ENCODE measurements around the gene STAG1. TPM values are rescaled to one million over a fixed set of nuclear protein-coding genes. Genes with fewer than 3 reads are reported as not detected.

The STAG1 gene
- polyA plus RNA-seq, 1 of the 3 experiments (the other 2 are of a cell fraction) = 5.5 TPM

DNA sequence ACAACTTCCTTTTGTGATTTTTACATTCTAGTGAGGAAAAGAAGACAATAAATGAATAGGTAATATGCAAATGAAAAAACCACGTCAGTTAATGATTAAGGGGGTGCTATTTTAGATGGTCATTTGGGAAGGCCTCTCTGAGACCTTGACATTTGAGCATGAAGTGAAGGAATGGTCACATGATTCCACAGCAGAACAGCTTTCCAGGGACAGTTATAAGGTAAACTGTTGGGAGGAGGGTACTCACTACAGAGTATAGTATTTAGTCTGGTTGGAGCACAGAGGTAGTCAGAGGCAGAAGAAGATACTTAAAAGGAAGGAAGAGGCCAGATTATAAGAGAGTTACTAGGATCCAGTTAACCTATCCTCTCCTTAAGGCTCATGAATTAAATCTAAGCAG lies 246.5 kb downstream of the STAG1 start (continued):
- TF ChIP-seq, protein P1, sequence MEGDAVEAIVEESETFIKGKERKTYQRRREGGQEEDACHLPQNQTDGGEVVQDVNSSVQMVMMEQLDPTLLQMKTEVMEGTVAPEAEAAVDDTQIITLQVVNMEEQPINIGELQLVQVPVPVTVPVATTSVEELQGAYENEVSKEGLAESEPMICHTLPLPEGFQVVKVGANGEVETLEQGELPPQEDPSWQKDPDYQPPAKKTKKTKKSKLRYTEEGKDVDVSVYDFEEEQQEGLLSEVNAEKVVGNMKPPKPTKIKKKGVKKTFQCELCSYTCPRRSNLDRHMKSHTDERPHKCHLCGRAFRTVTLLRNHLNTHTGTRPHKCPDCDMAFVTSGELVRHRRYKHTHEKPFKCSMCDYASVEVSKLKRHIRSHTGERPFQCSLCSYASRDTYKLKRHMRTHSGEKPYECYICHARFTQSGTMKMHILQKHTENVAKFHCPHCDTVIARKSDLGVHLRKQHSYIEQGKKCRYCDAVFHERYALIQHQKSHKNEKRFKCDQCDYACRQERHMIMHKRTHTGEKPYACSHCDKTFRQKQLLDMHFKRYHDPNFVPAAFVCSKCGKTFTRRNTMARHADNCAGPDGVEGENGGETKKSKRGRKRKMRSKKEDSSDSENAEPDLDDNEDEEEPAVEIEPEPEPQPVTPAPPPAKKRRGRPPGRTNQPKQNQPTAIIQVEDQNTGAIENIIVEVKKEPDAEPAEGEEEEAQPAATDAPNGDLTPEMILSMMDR (IDR thresholded peaks at IDR 0.05) = no peak
- TF ChIP-seq SIN3A (IDR thresholded peaks at IDR 0.05; ENCODE audit: borderline replicate concordance, low read depth, low read length) (no peak), MEF2A (IDR thresholded peaks at IDR 0.05; ENCODE audit: borderline replicate concordance, low read depth) (no peak), RAD21 (IDR thresholded peaks at IDR 0.05; ENCODE audit: low read length) (no peak), ELF1 (IDR thresholded peaks at IDR 0.05) (no peak)

DNA sequence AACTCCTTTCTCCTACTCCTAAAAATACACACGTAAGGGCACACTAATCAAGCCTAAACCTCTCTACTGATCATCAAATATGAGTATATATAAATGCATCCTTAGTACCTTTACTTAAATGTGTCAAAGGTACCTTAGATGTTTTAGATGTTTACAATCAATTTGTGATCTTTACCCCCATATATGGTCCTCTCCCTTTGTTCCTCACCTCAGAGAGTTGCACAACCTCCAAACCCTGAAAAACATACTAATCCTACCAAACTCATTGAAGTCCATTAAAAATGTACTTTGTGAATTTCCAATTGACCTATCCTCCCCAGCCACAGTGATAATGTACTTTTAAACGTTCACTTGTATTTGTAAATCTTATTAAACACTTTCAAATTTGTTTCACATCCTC lies 249.1 kb downstream of the STAG1 start:
- Histone ChIP-seq H3K27ac (ENCODE audit: low read depth in 2 of 2, low read length in 1 of 2) (no peak overlapping the region), H3F3A (replicated peaks; ENCODE audit: insufficient read depth) (peaks cover 5% of the 10 kb centered on the region), H3K27me3 (ENCODE audit: insufficient read depth) (no peaks in the 10 kb centered on the region), H3K79me2 (ENCODE audit: insufficient read depth) (no peaks in the 10 kb centered on the region; the same call in 1 of the 2 replicates), H3K9ac (no peak overlapping the region), H3K9me3 (no peaks in the 10 kb centered on the region), H2AFZ (ENCODE audit: low read depth) (no peak overlapping the region), H3K4me3 (ENCODE audit: low read depth in 2 of 2, low read length in 1 of 2) (no peak overlapping the region), H4K20me1 (ENCODE audit: insufficient read depth) (no peaks in the 10 kb centered on the region), H3K36me3 (replicated peaks in 1 of 2; ENCODE audit: control insufficient read depth in 1 of 2, insufficient read depth in 2 of 2, low read length in 1 of 2) (peaks cover 0 to 33% of the 10 kb centered on the region in 2 experiments), H3K9me2 (no peaks in the 10 kb centered on the region), H3K4me2 (no peak overlapping the region), H3K4me1 (ENCODE audit: control insufficient read depth in 1 of 2, insufficient read depth in 2 of 2, low read depth in 1 of 2, low read length in 1 of 2) (no peaks in the 10 kb centered on the region; a peak in 1 of 4 replicates)
- ChIA-PET POLR2A (no interaction called here), CTCF (no interaction called here)
- no peak for DNase-seq
- WGBS (ENCODE audit: low lambda C conversion rate) = 82% methylated on average over 2 of the region's 2 CpGs
- TF ChIP-seq, protein P2, sequence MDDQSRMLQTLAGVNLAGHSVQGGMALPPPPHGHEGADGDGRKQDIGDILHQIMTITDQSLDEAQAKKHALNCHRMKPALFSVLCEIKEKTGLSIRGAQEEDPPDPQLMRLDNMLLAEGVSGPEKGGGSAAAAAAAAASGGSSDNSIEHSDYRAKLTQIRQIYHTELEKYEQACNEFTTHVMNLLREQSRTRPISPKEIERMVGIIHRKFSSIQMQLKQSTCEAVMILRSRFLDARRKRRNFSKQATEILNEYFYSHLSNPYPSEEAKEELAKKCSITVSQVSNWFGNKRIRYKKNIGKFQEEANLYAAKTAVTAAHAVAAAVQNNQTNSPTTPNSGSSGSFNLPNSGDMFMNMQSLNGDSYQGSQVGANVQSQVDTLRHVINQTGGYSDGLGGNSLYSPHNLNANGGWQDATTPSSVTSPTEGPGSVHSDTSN (IDR thresholded peaks at IDR 0.05) = no peak
- TF ChIP-seq RXRA (IDR thresholded peaks at IDR 0.05; ENCODE audit: borderline replicate concordance, low read depth) (no peak), TAF1 (IDR thresholded peaks at IDR 0.05; ENCODE audit: borderline replicate concordance, low read depth, low read length) (no peak), RAD21 (IDR thresholded peaks at IDR 0.05; ENCODE audit: low read length) (no peak), GATA2 (CRISPR knock-in tag; IDR thresholded peaks at IDR 0.05) (no peak), RFX5 (IDR thresholded peaks at IDR 0.05; ENCODE audit: low read length) (no peak), FOXM1 (IDR thresholded peaks at IDR 0.05; ENCODE audit: low read depth) (no peak)
- TF ChIP-seq, protein P3, sequence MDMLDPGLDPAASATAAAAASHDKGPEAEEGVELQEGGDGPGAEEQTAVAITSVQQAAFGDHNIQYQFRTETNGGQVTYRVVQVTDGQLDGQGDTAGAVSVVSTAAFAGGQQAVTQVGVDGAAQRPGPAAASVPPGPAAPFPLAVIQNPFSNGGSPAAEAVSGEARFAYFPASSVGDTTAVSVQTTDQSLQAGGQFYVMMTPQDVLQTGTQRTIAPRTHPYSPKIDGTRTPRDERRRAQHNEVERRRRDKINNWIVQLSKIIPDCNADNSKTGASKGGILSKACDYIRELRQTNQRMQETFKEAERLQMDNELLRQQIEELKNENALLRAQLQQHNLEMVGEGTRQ (IDR thresholded peaks at IDR 0.05; ENCODE audit: borderline replicate concordance, low read depth, low read length) = no peak
- TF ChIP-seq, protein P4, sequence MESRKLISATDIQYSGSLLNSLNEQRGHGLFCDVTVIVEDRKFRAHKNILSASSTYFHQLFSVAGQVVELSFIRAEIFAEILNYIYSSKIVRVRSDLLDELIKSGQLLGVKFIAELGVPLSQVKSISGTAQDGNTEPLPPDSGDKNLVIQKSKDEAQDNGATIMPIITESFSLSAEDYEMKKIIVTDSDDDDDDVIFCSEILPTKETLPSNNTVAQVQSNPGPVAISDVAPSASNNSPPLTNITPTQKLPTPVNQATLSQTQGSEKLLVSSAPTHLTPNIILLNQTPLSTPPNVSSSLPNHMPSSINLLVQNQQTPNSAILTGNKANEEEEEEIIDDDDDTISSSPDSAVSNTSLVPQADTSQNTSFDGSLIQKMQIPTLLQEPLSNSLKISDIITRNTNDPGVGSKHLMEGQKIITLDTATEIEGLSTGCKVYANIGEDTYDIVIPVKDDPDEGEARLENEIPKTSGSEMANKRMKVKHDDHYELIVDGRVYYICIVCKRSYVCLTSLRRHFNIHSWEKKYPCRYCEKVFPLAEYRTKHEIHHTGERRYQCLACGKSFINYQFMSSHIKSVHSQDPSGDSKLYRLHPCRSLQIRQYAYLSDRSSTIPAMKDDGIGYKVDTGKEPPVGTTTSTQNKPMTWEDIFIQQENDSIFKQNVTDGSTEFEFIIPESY (IDR thresholded peaks at IDR 0.05; ENCODE audit: borderline replicate concordance, low read depth) = no peak
